GM21447 (cell line): ENCODE data around the gene COX7A1.
"Not testable (repeated sequence)": the region's sequence is repeated elsewhere in the genome, so short reads cannot be mapped to it uniquely, and the experiment has no call there.

Experiments used
- ATAC-seq: cut with Tn5 transposase; IDR thresholded peaks from one replicate; pipeline ENCODE4 v1.9.1; 2021; ENCODE audit not compliant: unreplicated experiment

Gene COX7A1

GRCh38 chr19:36142046-36142445 lies 10.2 kb downstream of the COX7A1 start:
- ATAC-seq, result no peak

- ATAC-seq, result peak; percentile 56
Observed at GRCh38 chr19:36141039-36141927, 11.0 kb downstream of the COX7A1 start.

- ATAC-seq, result peak; percentile 14
Observed at GRCh38 chr19:36140304-36141038, 11.8 kb downstream of the COX7A1 start.

- ATAC-seq, result peak; percentile 68
Observed at GRCh38 chr19:36139473-36140303, 12.6 kb downstream of the COX7A1 start, which contains the start of gene CAPNS1. CAPNS1 (plus strand) TSS chr19:36140066; CDS start chr19:36141012, 946 bp downstream.

- no peak for ATAC-seq
Observed at GRCh38 chr19:36139120-36139472, 13.2 kb downstream of the COX7A1 start.

GRCh38 chr19:36136964-36137686 lies 15.1 kb downstream of the COX7A1 start:
- ATAC-seq, result no peak

GRCh38 chr19:36134867-36135266 lies 17.4 kb downstream of the COX7A1 start:
- ATAC-seq, result not testable (repeated sequence)

- ATAC-seq, result not testable (repeated sequence)
Observed at GRCh38 chr19:36131221-36131620, 21.0 kb downstream of the COX7A1 start.

GRCh38 chr19:36128392-36128736 lies 23.9 kb downstream of the COX7A1 start:
- peak; percentile 8 for ATAC-seq

- no peak for ATAC-seq
Observed at GRCh38 chr19:36125557-36125956, 26.7 kb downstream of the COX7A1 start.

GRCh38 chr19:36121486-36122124 lies 30.6 kb downstream of the COX7A1 start:
- ATAC-seq, result no peak

GRCh38 chr19:36120984-36121358 lies 31.3 kb downstream of the COX7A1 start:
- ATAC-seq, result no peak

GRCh38 chr19:36120092-36120983 lies 31.9 kb downstream of the COX7A1 start:
- ATAC-seq, result no peak

- no peak for ATAC-seq
Observed at GRCh38 chr19:36116344-36116637, 36.0 kb downstream of the COX7A1 start.

- peak; percentile 23 for ATAC-seq
Observed at GRCh38 chr19:36115453-36116343, 36.5 kb downstream of the COX7A1 start, which contains the start of gene TBCB. TBCB (plus strand) TSS chr19:36115468; CDS start chr19:36115561, 93 bp downstream.

- ATAC-seq, result peak; percentile 74
Observed at GRCh38 chr19:36114721-36115452, 37.4 kb downstream of the COX7A1 start, which contains the start of gene POLR2I. POLR2I (minus strand) TSS chr19:36114875; CDS start chr19:36114856, 19 bp downstream.
